GM18502 (cell line): ENCODE measurements around the gene PIM1.
"Not testable (repeated sequence)": the region's sequence is repeated elsewhere in the genome, so short reads cannot be mapped to it uniquely, and the experiment has no call there.

ENCODE experiments used
- ATAC-seq: cut with Tn5 transposase; IDR thresholded peaks from one replicate; pipeline ENCODE4 v1.9.1; 2021; ENCODE audit warnings: mild to moderate bottlenecking; ENCODE audit not compliant: unreplicated experiment, poor library complexity

PIM1 gene

GRCh38 chr6:37169496-37170272, at the start of gene PIM1:
TSS of gene PIM1 (plus strand) at chr6:37170152. CDS start at chr6:37170576, 424 bp downstream.
- ATAC-seq, result peak; percentile 70

- no peak for ATAC-seq
These were observed 48.4 kb upstream of the PIM1 start for GRCh38 chr6:37121556-37121955.

- ATAC-seq, result no peak
These were observed 47.1 kb upstream of the PIM1 start for GRCh38 chr6:37122861-37123260.

GRCh38 chr6:37123957-37124729, 45.8 kb upstream of the PIM1 start:
- no peak for ATAC-seq

GRCh38 chr6:37125774-37126492, 44.0 kb upstream of the PIM1 start:
- no peak for ATAC-seq

- no peak for ATAC-seq
These were observed 43.4 kb upstream of the PIM1 start for GRCh38 chr6:37126493-37126958.

- ATAC-seq, result no peak
These were observed 42.9 kb upstream of the PIM1 start for GRCh38 chr6:37126961-37127616.

GRCh38 chr6:37127961-37128862, 41.7 kb upstream of the PIM1 start:
- no peak for ATAC-seq

- ATAC-seq, result not testable (repeated sequence)
These were observed 41.0 kb upstream of the PIM1 start for GRCh38 chr6:37128863-37129443.

GRCh38 chr6:37129566-37129965, 40.4 kb upstream of the PIM1 start:
- ATAC-seq, result no peak

GRCh38 chr6:37130704-37131103, 39.2 kb upstream of the PIM1 start:
- ATAC-seq, result no peak

GRCh38 chr6:37131104-37131959, 38.6 kb upstream of the PIM1 start:
- no peak for ATAC-seq

- no peak for ATAC-seq
These were observed 38.0 kb upstream of the PIM1 start for GRCh38 chr6:37131960-37132253.

- no peak for ATAC-seq
These were observed 35.9 kb upstream of the PIM1 start for GRCh38 chr6:37134036-37134395.

GRCh38 chr6:37134396-37135191, 35.4 kb upstream of the PIM1 start:
- no peak for ATAC-seq

GRCh38 chr6:37135835-37136694, 33.9 kb upstream of the PIM1 start:
- no peak for ATAC-seq

GRCh38 chr6:37136821-37137200, 33.1 kb upstream of the PIM1 start:
- no peak for ATAC-seq
